Raji (cell line): ENCODE measurements around the gene FILIP1L.

Experiments
- POLR2A ChIP-seq: IDR thresholded peaks from 2 replicates; pipeline ENCODE4 v1.6.1; 2011; ENCODE audit warnings: low read depth, low read length, control low read depth; ENCODE audit not compliant: insufficient read depth

Gene FILIP1L

GRCh38 chr3:100073714-100074307 lies 40.5 kb downstream of the FILIP1L start:
- TF ChIP-seq POLR2A = no peak

GRCh38 chr3:100073049-100073713 lies 41.1 kb downstream of the FILIP1L start:
- TF ChIP-seq POLR2A = no peak

- TF ChIP-seq POLR2A = no peak
Measured at GRCh38 chr3:100072326-100073048, 41.8 kb downstream of the FILIP1L start.

GRCh38 chr3:100069472-100069871 lies 44.8 kb downstream of the FILIP1L start:
- no peak for TF ChIP-seq POLR2A

GRCh38 chr3:100068826-100069225 lies 45.5 kb downstream of the FILIP1L start:
- no peak for TF ChIP-seq POLR2A

- TF ChIP-seq POLR2A = no peak
Measured at GRCh38 chr3:100067589-100067988, 46.7 kb downstream of the FILIP1L start.

DNA sequence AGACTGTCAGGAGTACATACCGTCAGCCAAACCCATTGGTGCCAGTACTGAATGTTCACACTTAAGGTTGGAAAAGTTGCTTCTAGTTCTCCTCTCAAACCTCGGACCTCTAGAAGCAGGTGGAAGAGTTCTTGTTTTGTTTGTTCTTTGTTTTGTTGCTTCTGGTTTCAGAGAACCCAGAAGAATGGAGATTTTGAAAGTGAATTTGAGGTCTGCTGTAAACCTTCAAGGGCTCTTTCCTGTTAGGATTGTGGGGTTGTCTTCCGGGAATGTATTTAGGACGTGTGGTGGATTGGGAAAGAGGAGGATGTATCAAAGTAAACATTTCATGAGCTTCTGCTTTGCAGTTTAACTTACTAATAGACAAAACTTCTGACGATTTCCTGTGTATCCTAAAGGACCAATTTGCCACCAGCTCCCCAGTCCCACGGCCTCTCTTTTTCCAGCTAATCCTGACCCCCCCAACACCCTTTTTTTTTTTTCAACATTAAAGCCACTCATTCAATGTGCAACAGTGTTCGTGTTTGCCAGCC lies 50.3 kb downstream of the FILIP1L start:
- TF ChIP-seq POLR2A = no peak

DNA sequence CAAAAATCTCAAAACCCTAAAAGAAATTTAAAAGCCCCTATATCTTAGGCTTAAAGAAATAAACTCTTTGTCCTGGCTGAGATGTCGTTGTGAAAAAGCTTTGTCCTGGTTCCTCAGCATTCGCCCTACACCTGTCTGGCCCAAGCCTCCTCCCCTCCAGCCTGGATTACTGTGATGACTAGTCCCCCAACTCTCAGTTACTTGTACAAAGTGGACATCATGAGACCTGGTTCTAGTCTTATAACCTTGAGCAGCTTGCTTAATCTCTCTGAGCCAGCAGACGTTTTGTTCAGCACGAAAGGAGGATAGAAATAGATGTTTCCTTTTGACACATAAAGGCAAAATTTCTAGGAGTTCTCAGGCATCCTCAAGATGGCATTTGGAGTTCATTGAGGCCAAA lies 51.6 kb downstream of the FILIP1L start:
- no peak for TF ChIP-seq POLR2A

DNA sequence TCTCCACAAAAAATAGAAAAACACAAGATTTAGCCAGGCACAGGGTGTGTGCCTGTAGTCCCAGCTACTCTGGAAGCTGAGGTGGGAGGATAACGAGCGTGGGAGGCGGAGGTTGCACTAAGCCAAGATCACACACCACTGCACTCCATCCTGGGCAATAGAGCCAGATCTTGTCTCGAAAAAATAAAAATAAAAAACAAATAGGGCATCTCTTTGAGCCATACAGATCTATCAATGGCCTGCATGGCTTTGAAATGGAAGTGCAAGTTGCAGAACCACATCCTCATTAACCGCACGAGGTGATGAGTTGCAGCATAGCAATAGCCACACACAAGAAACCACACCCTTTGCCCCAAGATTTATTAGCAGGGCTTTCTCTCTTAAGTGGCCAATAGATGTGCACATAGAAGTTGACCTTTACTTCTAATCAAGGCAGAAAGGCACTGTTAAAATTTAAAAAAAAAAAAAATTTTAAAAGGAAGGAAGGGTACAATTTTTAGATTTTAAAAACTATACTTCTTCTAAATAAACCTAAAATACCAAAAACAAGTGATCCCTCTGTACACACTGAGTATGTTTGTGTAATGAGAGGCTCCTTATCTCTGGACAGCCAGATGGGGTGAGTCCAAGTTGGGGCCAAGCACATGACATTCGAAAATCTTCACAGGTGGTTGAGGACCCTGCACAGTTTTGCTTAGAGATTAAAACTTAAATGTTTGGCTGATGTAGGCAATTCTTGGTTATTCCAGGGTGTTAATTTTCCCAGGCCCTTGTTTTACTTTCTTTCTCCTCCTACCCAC lies 53.4 kb downstream of the FILIP1L start:
- no peak for TF ChIP-seq POLR2A

DNA sequence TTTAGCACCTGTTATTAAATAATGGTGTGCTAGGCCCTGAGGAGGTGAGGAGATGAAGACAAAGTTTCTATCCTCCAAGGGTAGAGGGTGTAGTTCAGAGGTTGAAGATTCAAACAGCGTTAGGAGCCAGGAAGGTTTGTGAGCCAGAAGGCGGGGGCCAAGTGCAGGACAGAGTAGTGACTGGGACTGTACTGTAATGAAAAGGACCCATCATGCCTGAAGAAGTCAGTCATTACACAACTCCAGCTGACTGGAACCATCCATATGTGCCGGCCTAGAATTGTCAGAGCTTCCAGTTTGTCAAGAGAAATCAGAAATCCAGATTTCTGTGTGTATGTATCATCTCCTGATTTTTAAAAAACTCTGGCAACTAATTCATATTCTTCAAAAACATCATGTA lies 54.8 kb downstream of the FILIP1L start:
- TF ChIP-seq POLR2A = no peak

- no peak for TF ChIP-seq POLR2A
Measured at GRCh38 chr3:100057716-100058575, 56.4 kb downstream of the FILIP1L start.

DNA sequence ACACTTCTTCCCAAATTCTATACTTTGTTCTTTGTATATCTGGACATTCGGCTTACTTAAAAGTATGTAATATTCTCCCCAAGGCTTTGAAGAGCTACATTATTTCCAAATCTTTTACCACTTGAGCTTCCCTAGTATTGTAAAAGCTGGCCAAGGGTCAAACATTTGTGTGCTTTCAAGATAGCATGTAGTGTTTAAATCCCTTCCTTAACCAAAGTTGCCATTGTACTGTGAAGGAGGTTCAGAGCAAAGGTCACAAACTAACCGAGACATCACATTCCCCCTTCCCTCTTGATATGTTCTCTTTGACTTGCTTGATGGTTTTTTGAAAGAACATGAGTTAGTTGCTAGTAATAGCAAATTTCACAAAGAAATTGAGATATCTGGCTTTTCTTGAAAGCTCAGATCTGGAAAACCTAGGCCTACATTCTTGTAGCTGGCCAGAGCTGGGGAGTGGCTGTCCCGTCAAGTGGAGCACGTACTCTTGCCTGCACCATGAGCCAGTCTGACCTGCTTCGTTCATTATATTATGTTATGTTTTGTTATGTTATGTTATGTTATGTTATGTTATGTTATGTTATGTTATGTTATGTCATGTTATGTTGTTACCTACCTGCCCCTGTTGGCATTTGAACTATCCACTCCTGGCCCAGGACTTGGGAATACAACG lies 60.2 kb downstream of the FILIP1L start:
- no peak for TF ChIP-seq POLR2A

DNA sequence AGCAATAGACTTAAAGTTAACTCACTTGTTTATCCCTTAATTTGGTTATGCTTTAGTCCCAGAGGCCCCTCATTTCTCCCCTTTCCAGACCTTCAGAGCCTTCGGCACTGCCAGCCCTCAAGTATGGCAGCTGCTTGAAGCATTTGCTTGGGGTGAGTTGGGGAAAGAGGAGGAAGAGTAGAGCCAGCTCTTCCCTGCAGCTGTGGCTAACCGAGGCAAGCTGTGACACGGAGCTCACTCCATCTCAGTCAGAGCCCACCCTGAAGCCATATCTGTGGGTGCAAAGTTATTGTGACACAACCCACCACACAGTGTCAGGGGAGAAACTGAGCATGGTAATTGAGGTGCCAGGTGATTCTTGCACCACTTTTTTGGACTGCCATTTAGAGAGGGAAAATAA lies 66.1 kb downstream of the FILIP1L start:
- TF ChIP-seq POLR2A = no peak
